ENCODE results near the gene SRGAP3. TPM values are rescaled to one million over a fixed set of nuclear protein-coding genes. Genes with fewer than 3 reads are reported as not detected.

Gene SRGAP3
- polyA plus RNA-seq, 3 donors = 0.90 to 1.7 (median 1.4) TPM

DNA sequence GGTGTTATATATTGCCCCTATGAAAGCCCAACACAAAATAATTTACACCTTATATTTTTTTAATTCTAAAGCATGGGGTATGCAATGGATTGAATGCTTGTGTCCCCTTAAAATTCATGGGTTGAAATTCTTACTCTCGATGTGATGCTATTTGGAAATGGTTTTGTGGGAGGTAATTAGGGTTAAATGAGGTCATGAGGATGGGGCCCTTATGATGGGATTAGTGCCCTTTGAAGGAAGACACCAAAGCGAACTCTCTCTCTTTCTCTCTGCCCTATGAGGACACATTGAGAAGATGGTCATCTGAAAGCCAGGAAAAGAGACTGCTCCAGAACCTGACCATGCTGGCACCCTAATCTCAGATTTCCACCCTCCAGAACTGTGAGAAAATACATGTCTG lies 7.6 kb upstream of the SRGAP3 start:
- no peak overlapping the region for H3K27ac ChIP-seq (ENCODE audit: low read depth, low read length)
- WGBS, 3 donors = 91 to 96% (median 94%) methylated on average over 2 of the region's 2 CpGs

DNA sequence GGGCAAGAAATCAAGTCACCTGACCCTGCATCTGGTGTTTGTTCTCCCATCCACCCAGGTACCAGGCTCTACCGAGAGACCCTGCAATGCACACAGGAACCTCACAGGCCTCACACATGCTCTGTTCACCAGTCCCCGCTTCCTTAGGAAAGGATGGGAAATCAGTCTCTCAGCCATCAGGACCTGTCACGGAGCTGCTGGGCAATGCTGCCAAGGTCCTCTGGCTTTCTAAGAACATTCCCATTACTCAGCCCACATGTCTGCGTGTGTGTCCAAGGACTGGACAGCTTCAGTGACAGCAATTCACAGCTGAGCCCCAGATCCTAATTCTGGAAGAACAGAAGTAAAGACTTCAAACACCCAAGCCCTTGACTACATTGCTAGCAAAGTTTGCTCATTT lies 6.5 kb upstream of the SRGAP3 start:
- no peak overlapping the region for H3K27ac ChIP-seq (ENCODE audit: low read depth, low read length)
- WGBS, 3 donors = 74 to 91% (median 88%) methylated on average over 4 of the region's 4 CpGs

DNA sequence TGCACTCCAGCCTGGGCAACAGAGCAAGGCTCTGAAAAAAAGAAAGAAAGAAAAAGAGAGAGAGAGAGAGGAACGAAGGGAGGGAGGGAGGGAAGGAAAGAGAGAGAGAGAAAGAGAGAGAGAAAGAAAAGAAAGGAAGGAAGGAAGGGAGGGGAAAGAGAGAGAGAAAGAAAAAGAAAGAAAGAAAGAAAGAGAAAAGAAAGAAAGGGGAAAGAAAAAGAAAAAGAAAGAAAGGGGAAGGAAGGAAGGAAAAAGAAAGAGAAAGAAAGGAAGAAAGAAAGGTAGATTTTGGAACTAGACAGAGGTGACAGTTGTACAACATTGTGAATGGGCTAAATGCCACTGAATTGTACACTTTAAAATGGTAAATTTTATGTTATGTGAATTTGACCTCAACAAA lies 5.3 kb upstream of the SRGAP3 start:
- no peak overlapping the region for H3K27ac ChIP-seq (ENCODE audit: low read depth, low read length)
- whole genome bisulfite sequencing, 3 donors = 71 to 80% (median 78%) methylated on average over 1 of the region's 1 CpG

DNA sequence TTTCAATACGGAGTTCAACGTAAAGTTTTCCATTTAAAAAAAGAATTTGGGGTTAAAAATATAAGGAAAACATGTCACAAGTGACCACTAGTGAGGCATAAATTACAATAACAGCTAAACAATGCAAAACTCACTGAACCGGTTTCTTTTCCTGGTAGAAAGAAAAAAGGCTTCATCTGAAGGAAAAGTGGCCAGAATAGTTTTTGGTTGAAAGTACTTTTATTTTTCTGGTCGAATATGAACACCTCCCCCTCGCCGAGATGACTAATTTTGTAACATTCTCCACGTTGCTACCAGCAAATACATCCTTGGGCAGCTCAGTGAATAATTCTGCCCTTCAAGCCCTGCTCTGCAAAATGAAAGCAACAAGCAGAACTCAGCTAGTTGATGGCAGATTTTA lies 3.9 kb upstream of the SRGAP3 start:
- no peak overlapping the region for H3K27ac ChIP-seq (ENCODE audit: low read depth, low read length)
- WGBS, 3 donors = 48 to 71% (median 67%) methylated on average over 7 of the region's 7 CpGs

- no peak overlapping the region for H3K27ac ChIP-seq (ENCODE audit: low read depth, low read length)
- 86 to 92% (median 88%) methylated on average over 10 of the region's 10 CpGs for WGBS, 3 donors
Measured at GRCh38 chr3:9251055-9251786, 1.8 kb upstream of the SRGAP3 start.

DNA sequence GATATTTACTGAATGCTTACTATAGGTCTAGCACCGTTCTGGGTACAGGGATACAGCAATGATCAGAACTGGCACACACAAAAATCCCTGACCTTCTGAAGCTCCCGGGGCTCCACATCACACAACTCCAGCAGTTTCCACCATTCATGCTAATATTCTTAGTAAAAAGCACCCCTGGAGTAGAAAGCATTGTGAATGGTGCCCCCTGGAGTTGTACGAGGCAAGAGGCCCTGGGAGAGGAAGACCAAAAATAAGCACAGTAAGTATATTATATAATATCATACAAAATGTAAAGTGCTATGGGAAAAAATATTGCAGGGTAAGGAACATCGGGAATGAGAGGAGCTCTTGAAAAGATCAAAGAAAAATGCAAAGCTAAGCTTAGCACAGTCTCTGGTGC lies 790 bp upstream of the SRGAP3 start:
- 47 to 60% (median 59%) methylated on average over 4 of the region's 4 CpGs for WGBS, 3 donors
- no peak overlapping the region for H3K27ac ChIP-seq (ENCODE audit: low read depth, low read length)

DNA sequence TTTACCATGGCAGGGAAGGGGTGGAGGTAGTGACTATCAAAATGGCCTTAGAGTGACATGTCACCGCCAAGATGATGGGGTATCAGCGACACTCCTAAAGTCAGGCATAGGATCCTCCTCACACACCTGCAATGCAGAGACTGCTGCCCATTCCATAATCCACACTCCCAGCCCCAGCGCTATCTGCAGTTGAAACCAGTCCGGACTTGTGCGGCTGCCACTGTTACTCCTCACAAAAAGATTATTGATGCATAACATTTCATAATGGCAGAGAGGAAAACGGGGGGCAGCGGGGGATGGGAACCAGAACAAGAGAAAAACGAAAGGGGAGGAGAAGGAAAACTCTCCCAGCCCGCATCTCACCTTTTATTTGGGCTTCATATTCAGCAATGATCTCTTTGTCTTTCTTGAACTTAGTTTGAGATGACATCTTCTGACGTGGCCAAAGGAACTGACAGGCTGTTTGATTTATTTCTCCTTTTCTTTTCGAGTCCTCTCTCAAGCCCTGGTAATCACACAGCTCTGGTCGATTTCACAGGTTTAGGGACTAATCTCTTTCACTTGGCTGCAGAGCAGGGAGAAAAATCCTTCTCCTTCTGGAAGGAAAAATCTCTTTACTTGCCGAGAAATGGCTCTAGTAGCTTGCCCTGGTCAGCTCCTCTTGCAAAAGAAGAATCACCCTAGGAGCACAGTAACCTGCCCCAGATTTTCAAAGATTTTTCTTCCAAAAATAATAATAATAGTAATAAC lies 749 bp downstream of the SRGAP3 start:
- H3K27ac ChIP-seq (ENCODE audit: low read depth, low read length) = no peak overlapping the region
- 8 to 16% (median 10%) methylated on average over 13 of the region's 13 CpGs for WGBS, 3 donors

- 45 to 58% (median 56%) methylated on average over 19 of the region's 19 CpGs for WGBS, 3 donors
- H3K27ac ChIP-seq (ENCODE audit: low read depth, low read length) = no peak overlapping the region
Measured at GRCh38 chr3:9247941-9248521, 1.4 kb downstream of the SRGAP3 start.

GRCh38 chr3:9247361-9247940 lies 2.0 kb downstream of the SRGAP3 start:
- no peak overlapping the region for H3K27ac ChIP-seq (ENCODE audit: low read depth, low read length)
- 71 to 84% (median 80%) methylated on average over 12 of the region's 12 CpGs for WGBS, 3 donors

DNA sequence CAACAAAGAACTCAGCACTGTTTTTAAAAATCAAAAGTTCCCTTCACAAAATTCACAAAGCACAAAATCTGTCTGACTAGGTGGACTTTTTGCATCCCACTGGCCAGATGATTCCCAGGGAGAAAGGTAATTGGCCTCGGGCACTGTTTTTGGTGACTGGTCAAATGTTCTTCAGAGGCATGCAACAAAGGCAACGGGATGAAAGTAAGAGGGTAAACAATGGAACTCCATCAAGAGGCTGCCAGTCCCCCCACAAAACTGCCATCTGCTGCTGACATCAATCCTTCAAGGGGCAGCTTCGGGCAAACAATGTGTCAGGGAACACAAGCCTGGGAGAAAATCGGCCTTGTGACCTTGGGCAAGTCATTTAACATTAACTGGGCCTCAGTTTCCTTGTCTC lies 3.3 kb downstream of the SRGAP3 start:
- no peak overlapping the region for H3K27ac ChIP-seq (ENCODE audit: low read depth, low read length)
- 80 to 90% (median 88%) methylated on average over 4 of the region's 4 CpGs for WGBS, 3 donors

- 61 to 65% (median 63%) methylated on average over 1 of the region's 1 CpG for WGBS, 3 donors
- H3K27ac ChIP-seq (ENCODE audit: low read depth, low read length) = no peak overlapping the region
Measured at GRCh38 chr3:9244495-9245183, 4.8 kb downstream of the SRGAP3 start.

- 85 to 89% (median 85%) methylated on average over 4 of the region's 4 CpGs for WGBS, 3 donors
- H3K27ac ChIP-seq (ENCODE audit: low read depth, low read length) = no peak overlapping the region
Measured at GRCh38 chr3:9241956-9242355, 7.5 kb downstream of the SRGAP3 start.

GRCh38 chr3:9239680-9240079 lies 9.8 kb downstream of the SRGAP3 start:
- 84 to 89% (median 85%) methylated on average over 1 of the region's 1 CpG for WGBS, 3 donors
- H3K27ac ChIP-seq (ENCODE audit: low read depth, low read length) = no peak overlapping the region

DNA sequence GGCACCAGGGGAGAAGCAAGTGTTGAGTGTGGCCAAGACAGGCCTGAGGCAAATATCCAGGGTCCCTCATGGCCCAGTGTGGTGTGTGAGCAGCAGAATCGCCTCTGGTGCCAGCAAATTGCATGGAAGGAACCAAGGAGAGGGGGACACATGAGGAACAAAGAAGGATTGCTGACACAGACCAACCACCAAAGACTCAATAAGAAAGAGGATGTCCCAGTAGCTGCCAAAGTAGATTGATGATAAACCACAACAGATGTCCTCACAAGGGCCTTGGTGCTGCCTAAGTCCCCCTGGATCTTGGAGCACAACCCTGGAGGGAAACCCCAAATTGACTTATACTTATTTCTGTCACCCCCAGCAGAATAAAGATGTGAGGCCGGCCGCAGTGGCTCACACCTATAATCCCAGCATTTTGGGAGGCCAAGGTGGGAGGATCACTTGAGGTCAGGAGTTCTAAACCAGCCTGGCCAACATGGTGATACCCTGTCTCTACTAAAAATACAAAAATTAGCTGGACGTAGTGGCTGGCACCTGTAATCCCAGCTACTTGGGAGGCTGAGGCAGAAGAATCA lies 10.6 kb downstream of the SRGAP3 start:
- 88 to 89% (median 89%) methylated on average over 4 of the region's 4 CpGs for WGBS, 3 donors
- no peak overlapping the region for H3K27ac ChIP-seq (ENCODE audit: low read depth, low read length)

- WGBS, 3 donors = 78 to 93% (median 79%) methylated on average over 5 of the region's 5 CpGs
- no peak overlapping the region for H3K27ac ChIP-seq (ENCODE audit: low read depth, low read length)
Measured at GRCh38 chr3:9238276-9238675, 11.2 kb downstream of the SRGAP3 start.

DNA sequence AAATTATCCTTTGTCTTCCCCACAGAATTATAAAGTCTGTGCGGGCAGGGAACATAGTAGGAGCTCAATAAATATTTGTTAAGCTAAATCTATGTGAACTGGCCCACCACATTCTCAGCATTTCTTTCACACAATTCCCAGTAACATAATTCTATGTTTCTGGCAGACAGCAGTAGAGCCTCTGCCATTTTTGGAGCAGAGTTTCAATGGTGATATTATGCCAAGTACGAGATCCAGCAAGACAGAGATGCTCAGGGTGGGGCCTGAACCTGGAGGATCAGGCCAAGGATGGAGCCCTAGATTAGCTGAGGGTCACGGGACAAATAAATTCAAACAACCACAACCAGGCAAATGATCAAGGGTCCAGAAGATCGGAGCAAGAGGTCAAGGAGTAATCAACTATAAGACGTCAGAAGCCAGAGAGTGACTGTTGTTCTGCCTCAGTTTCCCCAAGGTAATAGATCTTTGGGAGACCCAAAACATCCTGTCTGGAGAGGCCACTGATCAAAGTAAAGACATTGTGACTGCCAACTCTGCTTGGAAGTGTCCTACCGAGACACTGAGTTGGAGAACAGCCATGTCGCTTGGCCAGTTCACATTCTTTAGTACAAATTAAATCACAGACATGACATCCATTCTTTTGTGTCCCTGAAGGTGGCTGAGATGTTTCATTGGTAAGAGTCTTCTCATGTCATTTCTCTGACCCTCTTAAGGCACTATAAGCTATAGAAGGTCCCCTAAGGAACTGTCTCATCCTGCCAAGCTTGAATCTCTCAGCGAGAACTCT lies 15.4 kb downstream of the SRGAP3 start:
- 75 to 87% (median 83%) methylated on average over 8 of the region's 8 CpGs for WGBS, 3 donors

GRCh38 chr3:9233101-9233500 lies 16.3 kb downstream of the SRGAP3 start:
- 44 to 85% (median 79%) methylated on average over 4 of the region's 4 CpGs for WGBS, 3 donors
- H3K27ac ChIP-seq (ENCODE audit: low read depth, low read length) = no peak overlapping the region

More for the DNA sequence above, 15.4 kb downstream of the SRGAP3 start:
- H3K27ac ChIP-seq (ENCODE audit: low read depth, low read length) = no peak overlapping the region

GRCh38 chr3:9231937-9232336 lies 17.5 kb downstream of the SRGAP3 start:
- no peak overlapping the region for H3K27ac ChIP-seq (ENCODE audit: low read depth, low read length)
- 72 to 79% (median 75%) methylated on average over 7 of the region's 7 CpGs for WGBS, 3 donors

All from adipose tissue (tissue), 3 donors.